Mammary epithelial cell (primary cell): Measurements from ENCODE around the gene KIAA1671.
"Not testable (repeated sequence)": the region's sequence is repeated elsewhere in the genome, so short reads cannot be mapped to it uniquely, and the experiment has no call there.

Experiments used
- CTCF ChIP-seq, 2 donors: IDR thresholded peaks in 1 of 2; conservative IDR thresholded peaks in 1 of 2; 2 replicates each; pipeline ENCODE4 v1.5.1; 2011 to 2012; ENCODE audit warnings: inconsistent platforms in 2 of 2, low read length in 2 of 2, mild to moderate bottlenecking in 2 of 2, control low read depth in 1 of 2, low read depth in 1 of 2; ENCODE audit not compliant: insufficient read depth in 1 of 2; ENCODE audit errors: extremely low read depth in 1 of 2
- EZH2 ChIP-seq: IDR thresholded peaks from 2 replicates; pipeline ENCODE4 v1.6.1; 2012; ENCODE audit warnings: low read length, inconsistent platforms, borderline replicate concordance

GRCh38 chr22:25204547-25204946 lies 252.0 kb downstream of the KIAA1671 start:
- TF ChIP-seq CTCF (conservative IDR thresholded peaks at IDR 0.05 in 1 of 2, IDR thresholded peaks at IDR 0.05 in 1 of 2; ENCODE audit: extremely low read depth in 1 of 2, insufficient read depth in 1 of 2, low read depth in 1 of 2, low read length in 2 of 2); EZH2: not testable (repeated sequence)
